Measurements from ENCODE around the gene MBLAC2. TPM values are rescaled to one million over a fixed set of nuclear protein-coding genes. Genes with fewer than 3 reads are reported as not detected.

Gene MBLAC2
- total RNA-seq = 2.9 TPM

DNA sequence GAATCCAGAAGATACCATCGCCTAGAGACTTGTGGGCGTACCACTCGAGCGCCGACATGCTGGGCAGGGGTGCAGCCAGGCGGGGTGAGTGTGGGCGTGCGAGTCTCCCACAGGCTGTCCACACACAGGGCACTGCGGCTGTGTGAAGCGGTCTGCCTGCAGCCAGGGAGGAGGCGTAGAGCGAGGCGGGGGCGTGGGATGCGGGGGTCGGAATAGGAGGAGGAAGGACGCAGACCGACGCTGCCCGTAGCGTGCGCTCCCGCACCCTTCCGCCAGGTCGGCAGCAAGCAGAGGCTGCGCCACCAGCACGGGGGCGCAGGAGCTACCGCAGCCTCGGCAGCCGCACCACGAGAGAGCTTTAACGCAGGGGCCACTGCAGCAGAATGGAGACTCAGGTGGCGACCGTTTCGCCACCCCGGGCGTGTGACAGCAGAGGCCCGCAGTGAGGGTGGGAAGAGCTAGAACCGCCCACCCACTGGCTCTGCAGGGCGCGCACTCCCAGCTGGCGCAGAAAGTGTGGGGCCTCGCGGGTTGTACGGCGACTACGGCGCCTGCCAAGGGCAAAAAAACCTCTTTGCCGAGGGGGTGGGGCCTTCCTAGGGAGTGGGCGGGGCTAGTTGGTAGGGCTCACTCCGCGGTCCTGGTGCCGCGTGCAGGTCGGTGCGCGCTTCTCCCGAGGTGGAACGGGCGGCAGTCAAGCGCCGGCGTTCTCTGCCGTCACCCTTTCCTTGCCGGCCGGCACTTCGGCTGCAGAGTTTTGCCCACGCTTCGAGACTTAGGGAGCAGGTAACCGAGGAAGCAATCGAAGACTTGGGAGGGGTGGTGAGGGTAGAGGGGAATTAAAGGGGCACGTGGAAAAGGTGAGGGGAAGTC lies at the start of gene MBLAC2, which contains the start of gene POLR3G:
Gene MBLAC2 (minus strand): TSS at position 537 of the 873 bp plus-strand sequence. CDS start 479 bp downstream, at position 58.
Gene POLR3G (plus strand): TSS at position 630 of the 873 bp plus-strand sequence. CDS start 10,704 bp downstream, outside the sequence.
- H3K27me3 ChIP-seq (ENCODE audit: insufficient read depth, low read length) = no peaks in the 10 kb centered on the region
- no peaks in the 10 kb centered on the region for H3K9me3 ChIP-seq (ENCODE audit: low read depth, low read length)
- peaks cover 19% of the 10 kb centered on the region for H3K4me1 ChIP-seq (ENCODE audit: insufficient read depth, low read length)
- H3K4me3 ChIP-seq (ENCODE audit: low read length) = peak within 1 kb of the TSS; percentile 74

DNA sequence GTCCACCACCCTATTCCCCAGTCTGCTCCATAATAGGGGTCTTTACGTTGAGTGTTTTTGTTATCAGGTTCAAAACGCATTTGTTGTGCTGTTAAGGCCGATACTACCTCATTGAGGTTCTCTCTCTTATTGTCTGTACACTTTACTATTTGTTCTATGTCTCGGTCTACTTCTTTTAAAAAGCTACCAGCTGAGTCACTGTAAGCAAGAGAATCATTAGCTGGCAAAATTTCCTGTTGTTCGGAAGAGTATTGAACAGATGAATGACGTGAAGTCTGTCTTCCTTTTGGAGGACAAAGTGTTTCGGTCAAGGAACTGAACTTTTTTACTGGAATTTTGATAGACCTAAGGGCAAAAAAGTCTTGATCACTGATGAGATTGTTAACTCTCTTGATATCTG lies 44.5 kb upstream of the MBLAC2 start:
- no peaks in the 10 kb centered on the region for H3K4me1 ChIP-seq (ENCODE audit: insufficient read depth, low read length)
- H3K27me3 ChIP-seq (ENCODE audit: insufficient read depth, low read length) = no peaks in the 10 kb centered on the region
- H3K4me3 ChIP-seq (ENCODE audit: low read length) = no peak overlapping the region
- no peaks in the 10 kb centered on the region for H3K9me3 ChIP-seq (ENCODE audit: low read depth, low read length)

DNA sequence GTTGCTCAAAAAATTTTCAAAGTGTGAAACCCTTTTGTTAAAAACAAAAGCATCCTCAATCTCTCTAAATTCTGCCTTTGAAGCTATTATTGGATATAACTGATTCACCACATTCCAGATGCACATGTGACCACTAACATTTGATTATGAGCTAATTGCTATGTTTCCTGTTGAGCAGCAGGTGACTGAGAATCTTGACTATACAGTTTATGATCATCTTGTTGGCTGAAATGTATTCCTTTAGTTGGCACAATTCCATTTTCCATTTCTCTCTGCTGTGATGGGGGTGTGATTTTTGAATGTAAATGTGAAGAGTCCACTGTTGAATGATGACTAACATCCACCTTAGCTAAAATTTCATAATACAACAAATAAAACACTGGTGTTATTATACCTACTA lies 44.1 kb upstream of the MBLAC2 start:
- Histone ChIP-seq H3K4me3 (ENCODE audit: low read length) (no peak overlapping the region), H3K4me1 (ENCODE audit: insufficient read depth, low read length) (no peaks in the 10 kb centered on the region), H3K27me3 (ENCODE audit: insufficient read depth, low read length) (no peaks in the 10 kb centered on the region), H3K9me3 (ENCODE audit: low read depth, low read length) (no peaks in the 10 kb centered on the region)

DNA sequence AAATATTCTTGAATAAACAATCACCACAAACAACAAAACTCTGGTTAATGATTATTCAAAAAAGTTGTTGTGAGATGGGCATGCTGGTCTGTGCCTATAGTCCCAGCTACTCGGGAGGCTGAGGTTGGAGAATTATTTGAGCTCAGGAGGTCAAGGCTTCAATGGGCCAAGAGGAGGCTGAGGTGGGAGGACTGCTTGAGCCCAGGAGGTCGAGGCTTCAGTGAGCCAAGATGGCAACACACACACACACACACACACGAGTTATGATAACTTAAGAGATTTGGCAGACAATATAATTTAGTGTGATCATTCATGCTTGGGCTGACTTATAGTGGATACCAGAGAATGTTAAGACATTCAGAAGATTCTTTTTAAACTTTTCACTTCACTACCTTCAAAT lies 39.9 kb upstream of the MBLAC2 start:
- Histone ChIP-seq H3K9me3 (ENCODE audit: low read depth, low read length) (no peaks in the 10 kb centered on the region), H3K27me3 (ENCODE audit: insufficient read depth, low read length) (no peaks in the 10 kb centered on the region), H3K4me3 (ENCODE audit: low read length) (no peak overlapping the region), H3K4me1 (ENCODE audit: insufficient read depth, low read length) (no peaks in the 10 kb centered on the region)

DNA sequence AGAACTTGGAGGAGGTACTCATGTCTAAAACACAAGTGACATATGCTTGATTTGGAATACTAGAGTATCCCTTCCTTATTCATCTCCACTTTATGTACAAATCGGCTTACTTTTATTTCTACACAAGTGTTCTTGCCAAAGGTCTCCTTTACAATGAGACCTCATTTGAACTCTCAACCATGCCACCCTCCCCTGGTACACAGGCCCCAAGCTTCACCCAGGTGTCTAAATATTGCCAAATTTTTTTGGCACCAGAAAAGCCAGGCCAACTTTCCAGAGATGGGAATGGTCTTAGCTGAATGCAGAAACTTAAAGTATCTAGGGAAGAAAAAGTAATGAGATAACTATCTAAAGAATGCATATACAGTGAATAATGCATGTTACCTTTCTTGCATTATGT lies 35.9 kb upstream of the MBLAC2 start:
- H3K9me3 ChIP-seq (ENCODE audit: low read depth, low read length) = no peaks in the 10 kb centered on the region
- no peaks in the 10 kb centered on the region for H3K27me3 ChIP-seq (ENCODE audit: insufficient read depth, low read length)
- H3K4me1 ChIP-seq (ENCODE audit: insufficient read depth, low read length) = no peaks in the 10 kb centered on the region
- H3K4me3 ChIP-seq (ENCODE audit: low read length) = no peak overlapping the region

DNA sequence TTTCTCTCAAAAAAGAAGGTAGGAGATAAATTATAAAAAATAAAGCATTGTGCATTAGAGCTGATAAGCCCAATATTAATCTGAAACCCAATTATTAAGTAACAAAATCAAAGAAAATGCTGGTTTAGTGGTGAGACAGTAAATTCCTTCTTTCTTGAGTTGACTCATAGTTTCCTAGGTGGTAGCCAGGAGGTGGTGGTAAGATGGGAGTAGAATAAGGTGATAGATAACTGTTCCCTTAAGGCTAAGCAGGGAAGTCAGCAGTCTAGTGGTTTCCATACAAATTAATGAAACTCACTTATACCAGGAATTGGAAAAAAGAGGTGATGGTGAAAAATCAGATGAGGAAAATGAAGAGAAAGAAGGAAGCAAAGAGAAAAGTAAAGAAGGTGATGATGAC lies 31.6 kb upstream of the MBLAC2 start:
- Histone ChIP-seq H3K9me3 (ENCODE audit: low read depth, low read length) (no peaks in the 10 kb centered on the region), H3K4me1 (ENCODE audit: insufficient read depth, low read length) (no peaks in the 10 kb centered on the region), H3K4me3 (ENCODE audit: low read length) (no peak overlapping the region), H3K27me3 (ENCODE audit: insufficient read depth, low read length) (no peaks in the 10 kb centered on the region)

DNA sequence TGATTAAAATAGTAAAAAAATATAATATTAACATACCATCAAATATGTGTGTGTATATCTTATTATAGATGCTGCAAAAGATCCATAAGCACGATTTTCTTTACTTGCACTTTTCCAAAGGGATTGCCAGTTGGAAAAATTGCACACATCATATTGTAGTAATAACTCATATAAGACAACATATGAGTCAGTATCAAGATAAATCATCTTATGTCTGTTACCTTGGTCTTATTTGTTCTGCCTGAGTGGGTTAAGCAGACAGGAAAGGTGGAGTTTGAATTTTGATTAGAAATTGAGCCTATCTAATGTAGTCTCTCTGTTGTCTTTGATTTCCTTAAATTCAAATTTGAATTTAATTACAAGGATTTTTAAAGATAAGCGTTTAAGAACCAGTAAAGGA lies 30.2 kb upstream of the MBLAC2 start:
- H3K27me3 ChIP-seq (ENCODE audit: insufficient read depth, low read length) = no peaks in the 10 kb centered on the region
- H3K9me3 ChIP-seq (ENCODE audit: low read depth, low read length) = no peaks in the 10 kb centered on the region
- no peaks in the 10 kb centered on the region for H3K4me1 ChIP-seq (ENCODE audit: insufficient read depth, low read length)
- no peak overlapping the region for H3K4me3 ChIP-seq (ENCODE audit: low read length)

DNA sequence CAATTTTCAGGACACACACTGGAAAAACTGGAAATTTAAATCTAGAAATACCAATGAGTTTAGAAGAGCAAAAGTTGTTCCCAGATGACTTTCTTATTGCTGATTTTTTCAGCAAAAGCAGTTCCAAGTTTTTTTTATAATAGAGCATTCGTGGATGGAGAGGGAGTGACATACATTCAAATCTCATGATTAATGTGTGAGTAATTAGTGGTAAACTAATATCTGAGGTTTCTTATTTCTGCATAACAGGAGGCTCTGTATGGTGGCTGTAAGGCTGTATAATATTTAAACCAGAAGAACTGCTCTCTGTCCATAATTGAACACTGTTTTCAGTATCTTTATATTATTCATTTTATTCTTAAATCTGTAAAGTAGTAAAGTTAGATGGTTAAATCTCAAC lies 29.0 kb upstream of the MBLAC2 start:
- Histone ChIP-seq H3K27me3 (ENCODE audit: insufficient read depth, low read length) (no peaks in the 10 kb centered on the region), H3K9me3 (ENCODE audit: low read depth, low read length) (no peaks in the 10 kb centered on the region), H3K4me1 (ENCODE audit: insufficient read depth, low read length) (no peaks in the 10 kb centered on the region), H3K4me3 (ENCODE audit: low read length) (no peak overlapping the region)

DNA sequence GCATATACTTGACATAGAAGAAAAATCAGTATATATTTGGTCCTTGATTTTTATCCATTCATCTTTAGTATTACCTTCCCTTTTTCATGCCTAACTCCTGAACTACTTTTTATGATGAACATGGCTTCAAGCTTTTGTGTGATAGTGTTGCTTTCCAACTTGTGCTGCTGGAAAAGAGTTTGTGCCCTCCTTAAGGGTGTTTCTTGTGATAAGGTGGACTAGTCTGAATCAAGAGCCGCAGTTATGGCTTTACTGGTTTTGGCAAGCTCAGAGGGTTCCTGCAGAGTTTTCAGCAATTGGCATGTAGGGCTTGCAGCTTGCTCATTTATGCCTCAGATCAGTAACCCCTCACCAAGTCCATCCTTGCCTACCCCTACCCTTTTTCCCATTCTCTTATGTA lies 20.6 kb upstream of the MBLAC2 start:
- Histone ChIP-seq H3K4me1 (ENCODE audit: insufficient read depth, low read length) (no peaks in the 10 kb centered on the region), H3K9me3 (ENCODE audit: low read depth, low read length) (no peaks in the 10 kb centered on the region), H3K27me3 (ENCODE audit: insufficient read depth, low read length) (no peaks in the 10 kb centered on the region)

DNA sequence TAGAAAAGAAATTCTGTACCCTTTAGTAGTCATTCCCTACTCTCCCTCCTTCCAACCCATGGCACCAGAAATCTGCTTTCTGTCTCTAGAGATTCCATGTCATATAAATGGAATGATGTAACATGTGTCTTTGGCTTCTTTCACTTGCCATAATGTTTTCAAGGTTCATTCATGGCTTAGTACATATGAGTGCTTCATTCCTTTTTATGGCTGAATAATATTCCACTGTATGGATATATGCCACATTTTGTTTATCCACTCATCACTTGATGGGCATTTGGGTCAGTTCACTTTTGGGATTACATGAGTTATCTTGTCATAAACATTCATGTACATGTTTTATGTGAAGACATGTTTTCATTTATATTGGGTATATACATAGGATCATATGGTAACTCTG lies 19.5 kb upstream of the MBLAC2 start:
- no peak overlapping the region for H3K4me3 ChIP-seq (ENCODE audit: low read length)
- no peaks in the 10 kb centered on the region for H3K27me3 ChIP-seq (ENCODE audit: insufficient read depth, low read length)
- H3K9me3 ChIP-seq (ENCODE audit: low read depth, low read length) = no peaks in the 10 kb centered on the region
- H3K4me1 ChIP-seq (ENCODE audit: insufficient read depth, low read length) = no peaks in the 10 kb centered on the region

More for the DNA sequence above, 20.6 kb upstream of the MBLAC2 start:
- H3K4me3 ChIP-seq (ENCODE audit: low read length) = no peak overlapping the region

DNA sequence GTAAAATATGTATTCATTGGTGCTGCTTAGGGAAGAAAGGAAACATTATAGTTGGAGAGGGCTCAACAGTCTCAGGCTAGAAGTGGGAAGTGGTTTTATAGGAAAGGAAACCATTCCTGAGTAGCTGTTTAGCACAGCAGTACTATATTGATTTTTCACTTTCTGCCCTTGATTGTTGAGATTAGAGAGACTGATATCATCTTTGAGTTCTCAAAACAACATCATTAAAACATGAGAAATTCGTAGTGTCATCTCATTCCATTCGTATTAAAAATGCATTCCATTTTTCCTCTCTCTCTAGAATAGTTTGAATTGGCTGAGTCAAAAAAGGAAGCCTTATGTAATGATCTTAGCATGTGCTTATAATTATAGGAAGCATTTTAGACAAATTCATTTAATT lies 14.2 kb upstream of the MBLAC2 start:
- no peak overlapping the region for H3K4me3 ChIP-seq (ENCODE audit: low read length)
- no peaks in the 10 kb centered on the region for H3K27me3 ChIP-seq (ENCODE audit: insufficient read depth, low read length)
- no peaks in the 10 kb centered on the region for H3K9me3 ChIP-seq (ENCODE audit: low read depth, low read length)
- no peaks in the 10 kb centered on the region for H3K4me1 ChIP-seq (ENCODE audit: insufficient read depth, low read length)

DNA sequence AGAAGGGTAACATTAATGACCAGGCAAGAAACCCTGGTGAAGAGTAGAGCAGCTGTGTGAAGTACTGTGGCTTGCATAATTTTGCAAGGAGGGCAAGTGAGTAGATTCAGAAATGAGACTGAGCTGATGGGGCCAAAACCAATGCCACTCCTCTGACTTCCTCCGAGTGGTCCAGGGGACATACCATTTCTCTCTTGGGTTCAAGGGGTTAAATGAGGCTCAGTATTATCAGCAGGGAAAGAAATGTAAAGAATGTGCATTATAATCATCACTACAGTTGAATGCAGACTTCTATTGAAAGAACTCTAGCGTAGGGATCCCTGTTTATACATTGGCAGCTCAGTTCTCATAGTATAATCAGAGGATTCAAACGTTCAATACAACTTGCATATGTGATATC lies 10.0 kb upstream of the MBLAC2 start:
- H3K27me3 ChIP-seq (ENCODE audit: insufficient read depth, low read length) = no peaks in the 10 kb centered on the region
- H3K4me1 ChIP-seq (ENCODE audit: insufficient read depth, low read length) = no peaks in the 10 kb centered on the region
- no peak overlapping the region for H3K4me3 ChIP-seq (ENCODE audit: low read length)
- no peaks in the 10 kb centered on the region for H3K9me3 ChIP-seq (ENCODE audit: low read depth, low read length)

DNA sequence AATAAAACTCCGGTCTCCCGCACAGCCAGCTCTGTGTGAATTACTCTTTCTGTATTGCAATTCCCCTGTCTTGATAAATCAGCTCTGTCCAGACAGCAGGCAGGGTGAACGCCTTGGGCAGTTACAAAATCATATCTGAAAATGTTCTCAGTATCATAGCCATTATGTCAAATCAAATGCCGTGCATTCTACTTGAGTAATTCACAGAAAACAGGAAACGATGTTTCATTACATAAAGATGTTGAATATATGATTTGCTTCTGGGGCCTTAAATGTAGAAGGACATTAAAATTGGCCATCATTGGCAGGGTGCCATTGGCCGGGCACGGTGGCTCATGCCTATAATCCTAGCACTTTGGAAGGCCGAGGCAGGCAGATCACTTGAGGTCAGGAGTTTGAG lies 8.6 kb upstream of the MBLAC2 start:
- Histone ChIP-seq H3K4me3 (ENCODE audit: low read length) (no peak overlapping the region), H3K4me1 (ENCODE audit: insufficient read depth, low read length) (no peaks in the 10 kb centered on the region), H3K9me3 (ENCODE audit: low read depth, low read length) (no peaks in the 10 kb centered on the region), H3K27me3 (ENCODE audit: insufficient read depth, low read length) (no peaks in the 10 kb centered on the region)

DNA sequence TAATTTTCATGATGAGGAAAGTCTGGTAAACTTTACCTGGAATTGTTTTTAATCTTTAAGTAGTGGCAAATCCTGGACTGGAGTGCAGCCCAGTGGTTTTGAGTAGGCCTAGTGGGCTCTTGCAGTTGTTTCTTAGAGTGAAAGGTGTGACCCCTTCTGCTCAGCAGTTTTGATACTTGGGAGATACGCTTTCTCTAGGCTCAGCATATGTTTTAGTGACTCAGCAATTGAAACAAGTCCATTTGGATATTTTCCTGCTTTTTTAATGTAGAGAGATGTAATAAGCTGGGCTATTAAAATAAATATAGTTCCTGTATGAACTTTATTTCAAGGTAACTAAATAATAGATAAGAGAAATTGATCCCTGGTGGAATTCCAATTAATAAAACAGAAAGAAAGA lies 6.1 kb upstream of the MBLAC2 start:
- no peaks in the 10 kb centered on the region for H3K9me3 ChIP-seq (ENCODE audit: low read depth, low read length)
- H3K4me3 ChIP-seq (ENCODE audit: low read length) = no peak overlapping the region
- no peaks in the 10 kb centered on the region for H3K4me1 ChIP-seq (ENCODE audit: insufficient read depth, low read length)
- H3K27me3 ChIP-seq (ENCODE audit: insufficient read depth, low read length) = no peaks in the 10 kb centered on the region

DNA sequence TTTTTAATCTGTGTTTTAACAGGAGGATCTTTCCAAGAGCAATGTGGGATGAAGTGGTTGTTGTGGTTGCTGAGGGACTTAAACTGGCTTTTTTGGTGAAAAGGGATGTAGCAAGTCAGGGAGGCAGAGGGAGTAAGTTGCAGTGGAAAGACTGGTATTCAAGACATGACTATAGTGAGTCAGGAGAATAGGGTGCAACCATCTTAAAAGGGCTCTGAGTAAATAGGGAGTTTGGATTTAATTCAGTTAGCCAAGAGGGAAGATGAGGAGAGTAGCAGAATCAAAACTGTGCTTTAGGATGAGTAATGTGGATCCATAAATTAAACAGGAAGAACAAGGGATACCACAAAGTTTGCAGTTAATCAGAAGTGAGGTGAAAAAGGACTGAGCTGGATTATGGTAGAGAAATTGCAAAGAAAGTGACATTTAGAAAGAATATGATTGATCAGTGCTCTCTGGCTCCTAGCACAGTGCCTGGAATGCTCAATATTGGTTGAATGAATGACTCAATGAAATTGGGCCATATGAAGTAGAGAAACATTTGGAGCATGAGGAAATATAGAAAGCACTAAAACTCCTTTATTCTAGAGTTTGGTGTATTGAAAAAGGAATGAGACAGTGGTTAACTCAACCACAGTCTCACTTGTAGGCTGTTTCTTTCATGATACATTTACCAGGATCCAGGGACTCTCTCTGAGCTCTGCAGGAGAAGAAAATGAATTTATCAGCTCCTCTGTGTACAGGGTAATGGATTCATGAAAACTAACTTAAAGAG lies 5.2 kb upstream of the MBLAC2 start:
- Histone ChIP-seq H3K9me3 (ENCODE audit: low read depth, low read length) (no peaks in the 10 kb centered on the region), H3K27me3 (ENCODE audit: insufficient read depth, low read length) (no peaks in the 10 kb centered on the region), H3K4me3 (ENCODE audit: low read length) (no peak overlapping the region), H3K4me1 (ENCODE audit: insufficient read depth, low read length) (peaks cover 5% of the 10 kb centered on the region)
